HG02623 (cell line): ENCODE data around the gene BMERB1.
"Not testable (repeated sequence)": the region's sequence is repeated elsewhere in the genome, so short reads cannot be mapped to it uniquely, and the experiment has no call there.

Experiments
- ATAC-seq: cut with Tn5 transposase; IDR thresholded peaks from one replicate; pipeline ENCODE4 v1.9.1; 2021; ENCODE audit warnings: moderate library complexity; ENCODE audit not compliant: unreplicated experiment

BMERB1 gene

DNA sequence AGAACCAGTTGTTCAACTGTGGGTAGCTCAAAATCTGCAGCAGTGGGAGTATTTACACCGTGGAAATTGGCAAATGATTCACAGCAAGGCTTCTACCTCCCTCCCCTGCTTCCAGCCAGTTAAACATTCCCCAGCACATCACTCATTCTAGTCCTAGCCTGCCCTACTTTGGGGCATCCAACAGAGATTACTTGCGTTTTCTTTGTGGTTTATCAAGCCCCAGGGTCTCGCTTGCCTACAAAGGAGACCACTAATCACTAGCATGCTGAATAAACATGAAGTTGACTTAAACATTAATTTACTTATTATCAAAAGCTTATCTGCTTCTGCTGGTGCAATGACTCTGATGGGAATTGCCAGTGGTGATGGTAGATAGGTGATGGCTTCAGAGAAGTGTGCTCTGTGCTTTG lies 114.1 kb downstream of the BMERB1 start:
- no peak for ATAC-seq

DNA sequence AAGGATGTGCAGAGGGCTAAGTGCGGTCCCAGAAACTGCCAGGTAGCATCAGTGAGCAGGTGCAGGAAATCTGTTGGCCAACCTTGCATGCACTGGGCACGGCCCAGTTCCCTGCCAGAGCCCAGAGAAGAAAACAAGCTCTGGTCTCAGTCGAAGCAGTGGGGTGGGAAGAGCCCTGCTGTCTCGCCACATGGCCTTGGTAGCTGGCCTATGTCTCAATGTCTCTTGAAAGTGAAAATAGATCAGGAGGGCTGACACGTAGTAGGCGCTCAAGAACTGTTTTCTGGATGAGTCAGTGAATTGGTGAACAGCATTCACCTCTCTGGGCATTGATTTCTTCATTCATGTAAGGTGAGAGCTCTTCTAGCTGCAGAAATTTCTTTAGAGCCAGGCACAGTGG lies 118.1 kb downstream of the BMERB1 start:
- no peak for ATAC-seq

- ATAC-seq: no peak
Measured at GRCh38 chr16:15553313-15554088, 119.1 kb downstream of the BMERB1 start.

DNA sequence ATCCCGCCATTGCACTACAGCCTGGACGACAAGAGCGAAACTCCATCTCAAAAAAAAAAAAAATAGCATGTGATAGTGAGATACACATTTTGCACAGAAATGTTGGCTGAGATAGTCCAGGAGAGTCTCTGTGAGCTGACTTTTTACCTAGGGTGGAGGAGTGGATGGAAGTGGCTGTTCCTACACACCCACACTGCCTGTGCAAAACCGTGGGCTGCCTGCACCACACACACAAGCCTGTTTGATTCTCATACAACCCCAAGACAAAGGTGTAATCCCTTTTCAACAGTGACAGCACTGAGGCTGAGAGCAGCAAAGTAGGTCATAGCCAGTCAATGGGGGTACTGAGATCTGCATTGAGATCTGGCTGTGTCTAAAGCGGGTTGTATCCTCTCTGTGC lies 121.7 kb downstream of the BMERB1 start:
- no peak for ATAC-seq

DNA sequence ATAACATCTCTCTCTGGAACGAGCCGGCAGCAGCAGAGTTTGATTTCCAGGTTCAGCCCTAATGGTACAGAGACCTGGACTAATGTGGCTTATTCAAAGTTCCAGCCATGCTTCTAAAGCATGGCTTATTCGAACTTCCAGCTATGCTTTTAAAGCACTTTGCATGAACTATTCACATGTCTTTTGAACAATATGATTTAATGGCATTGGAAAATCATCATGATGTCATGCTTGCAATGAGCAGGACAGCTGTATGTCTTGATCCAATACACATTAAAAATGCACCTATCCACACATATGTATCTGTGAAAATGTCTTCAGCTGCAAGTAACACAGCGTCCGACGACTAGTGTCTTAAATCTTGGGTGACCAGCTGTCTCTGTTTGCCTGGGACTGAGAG lies 122.9 kb downstream of the BMERB1 start:
- ATAC-seq: no peak

DNA sequence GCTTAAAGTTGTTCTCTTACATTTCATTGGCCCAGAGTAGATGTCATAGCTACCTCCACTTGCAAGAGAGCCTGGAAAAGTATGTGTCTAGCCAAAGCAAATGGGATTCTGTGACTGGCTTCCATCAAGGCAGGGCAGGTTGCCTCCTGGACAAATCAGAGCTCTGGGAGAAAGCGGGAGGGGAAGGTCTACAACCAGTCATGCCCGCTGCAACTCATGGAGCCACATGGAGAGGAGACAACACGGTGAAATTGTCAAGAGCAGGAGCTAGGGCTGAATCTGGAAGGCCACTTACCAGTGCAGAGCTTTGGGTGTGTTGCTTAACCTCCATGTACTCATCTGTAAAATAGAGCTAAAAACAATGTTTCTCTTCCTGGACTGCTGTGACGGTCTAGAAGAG lies 124.8 kb downstream of the BMERB1 start:
- ATAC-seq: no peak

- no peak for ATAC-seq
Measured at GRCh38 chr16:15564604-15565339, 130.4 kb downstream of the BMERB1 start.

DNA sequence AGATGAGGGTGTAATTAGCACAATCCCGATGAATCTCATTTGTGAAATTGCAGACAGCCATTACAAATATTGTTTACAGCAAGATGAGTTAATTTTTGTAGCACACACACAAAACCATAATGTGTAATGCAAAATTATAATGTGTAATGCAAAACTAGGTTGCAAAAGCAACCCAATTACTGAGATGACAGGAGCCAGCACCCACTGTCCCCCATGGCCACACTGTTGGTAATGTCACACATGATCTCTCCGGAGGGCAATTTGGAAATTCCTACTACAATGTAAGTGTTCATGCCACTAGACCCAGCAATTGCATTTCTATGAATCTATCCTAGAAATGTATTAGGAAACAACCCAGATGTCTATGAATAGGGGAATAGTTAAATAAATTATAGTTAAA lies 131.7 kb downstream of the BMERB1 start:
- no peak for ATAC-seq

- ATAC-seq: no peak
Measured at GRCh38 chr16:15567823-15568222, 133.4 kb downstream of the BMERB1 start.

DNA sequence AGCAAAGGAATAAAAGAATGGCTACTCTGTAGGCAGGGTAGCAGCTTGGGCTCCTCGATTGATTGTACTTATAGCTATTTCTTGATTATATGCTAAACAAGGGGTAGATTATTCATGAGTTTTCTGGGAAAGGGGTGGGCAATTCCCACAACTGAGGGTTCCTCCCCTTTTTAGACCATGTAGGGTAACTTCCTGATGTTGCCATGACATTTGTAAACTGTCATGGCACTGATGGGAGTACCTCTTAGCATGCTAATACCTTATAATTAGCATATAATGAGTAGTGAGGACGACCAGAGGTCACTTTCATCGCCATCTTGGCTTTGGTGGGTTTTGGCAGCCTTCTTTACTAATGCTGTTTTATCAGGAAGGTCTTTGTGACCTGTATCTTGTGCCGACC lies 136.3 kb downstream of the BMERB1 start:
- ATAC-seq: not testable (repeated sequence)

- ATAC-seq: no peak
Measured at GRCh38 chr16:15571557-15571956, 137.2 kb downstream of the BMERB1 start.

DNA sequence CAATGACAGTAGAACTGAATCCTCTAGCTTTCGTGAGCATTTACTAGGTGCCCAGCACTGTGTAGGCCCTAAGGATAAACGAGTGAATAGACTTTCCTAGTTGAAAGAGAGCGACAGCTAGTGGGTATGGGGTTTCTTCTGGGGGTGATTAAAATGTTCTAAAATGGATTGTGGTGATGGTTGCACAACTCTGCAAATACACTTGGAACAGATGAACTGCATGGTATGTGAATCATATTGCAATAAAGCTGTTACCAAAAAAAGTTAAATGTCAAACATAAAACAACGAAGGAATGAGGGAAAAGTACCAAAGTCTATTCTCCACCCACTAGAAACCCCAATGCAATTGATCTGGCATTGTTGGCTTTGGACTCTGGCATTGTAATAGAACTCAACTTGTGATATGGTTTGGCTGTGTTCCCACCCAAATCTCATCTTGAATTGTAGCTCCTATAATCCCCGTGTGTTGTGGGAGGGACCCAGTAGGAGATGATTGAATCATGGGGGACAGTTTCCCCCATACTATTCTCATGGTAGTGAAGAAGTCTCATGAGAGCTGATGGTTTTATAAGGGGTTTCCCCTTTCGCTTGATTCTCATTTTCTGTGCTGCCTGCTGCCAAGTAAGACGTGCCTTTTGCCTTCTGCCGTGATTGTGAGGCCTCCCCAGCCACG lies 138.1 kb downstream of the BMERB1 start:
- no peak for ATAC-seq

DNA sequence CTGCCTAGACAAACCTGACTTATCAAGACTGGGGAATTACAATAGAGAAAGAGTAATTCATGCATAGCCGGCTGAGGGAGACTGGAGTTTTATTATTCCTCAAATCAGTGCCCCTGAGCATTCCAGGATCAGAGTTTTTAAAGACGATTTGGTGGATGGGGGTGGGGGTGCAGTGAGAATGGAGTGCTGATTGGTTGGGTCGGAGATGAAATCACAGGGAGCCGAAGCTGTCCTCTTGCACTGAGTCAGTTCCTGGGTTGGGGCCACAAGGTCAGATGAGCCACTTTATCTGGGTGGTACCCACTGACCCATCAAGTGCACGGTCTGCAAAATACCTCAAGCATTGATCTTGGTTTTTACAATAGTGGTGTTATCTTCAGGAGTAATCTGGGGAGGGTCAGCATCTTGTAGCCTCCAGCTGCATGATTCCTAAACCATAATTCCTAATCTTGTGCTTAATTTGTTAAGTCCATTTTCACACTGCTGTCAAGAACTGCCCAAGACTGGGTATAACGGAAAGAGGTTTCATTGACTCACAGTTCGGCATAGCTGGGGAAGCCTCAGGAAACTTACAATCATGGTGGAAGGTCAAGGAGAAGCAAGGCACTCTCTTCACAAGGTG lies 139.0 kb downstream of the BMERB1 start:
- no peak for ATAC-seq

DNA sequence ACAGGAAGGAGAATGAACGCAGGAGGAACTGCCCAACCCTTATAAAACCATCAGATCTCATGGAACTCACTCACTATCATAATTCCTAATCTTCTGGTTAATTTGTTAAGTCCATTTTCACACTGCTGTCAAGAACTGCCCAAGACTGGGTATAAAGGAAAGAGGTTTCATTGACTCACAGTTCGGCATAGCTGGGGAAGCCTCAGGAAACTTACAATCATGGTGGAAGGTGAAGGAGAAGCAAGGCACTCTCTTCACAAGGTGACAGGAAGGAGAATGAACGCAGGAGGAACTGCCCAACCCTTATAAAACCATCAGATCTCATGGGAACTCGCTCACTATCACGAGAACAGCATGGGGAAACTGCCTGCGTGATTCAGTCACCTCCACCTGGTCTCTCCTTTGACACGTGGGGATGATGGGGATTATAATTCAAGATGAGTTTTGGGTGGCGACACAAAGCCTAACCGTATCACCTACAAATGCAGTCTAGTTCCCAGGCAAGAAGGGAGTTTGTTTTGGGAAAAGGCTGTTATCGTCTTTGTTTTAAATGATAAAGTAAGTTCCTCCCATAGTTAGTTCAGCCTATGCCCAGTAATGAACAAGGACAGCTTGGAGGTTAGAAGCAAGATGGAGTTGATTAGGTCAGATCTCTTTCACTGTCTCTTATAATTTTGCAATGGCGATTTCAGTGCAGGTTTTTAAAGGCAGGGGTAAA lies 139.7 kb downstream of the BMERB1 start:
- not testable (repeated sequence) for ATAC-seq

DNA sequence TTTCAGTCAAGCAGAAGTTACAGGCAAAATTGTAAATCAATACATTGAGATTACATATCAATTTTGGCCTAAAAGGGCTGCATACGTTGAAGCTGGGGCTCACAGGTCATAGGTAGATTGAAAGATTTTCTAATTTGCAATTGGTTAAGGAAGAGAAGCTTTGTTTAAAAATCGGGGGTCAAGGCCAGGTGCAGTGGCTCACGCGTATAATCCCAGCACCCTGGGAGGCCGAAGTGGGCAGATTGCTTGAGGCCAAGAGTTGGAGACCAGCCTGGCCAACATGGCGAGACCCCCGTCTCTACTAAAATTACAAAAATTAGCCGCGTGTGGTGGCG lies 140.2 kb downstream of the BMERB1 start:
- no peak for ATAC-seq

DNA sequence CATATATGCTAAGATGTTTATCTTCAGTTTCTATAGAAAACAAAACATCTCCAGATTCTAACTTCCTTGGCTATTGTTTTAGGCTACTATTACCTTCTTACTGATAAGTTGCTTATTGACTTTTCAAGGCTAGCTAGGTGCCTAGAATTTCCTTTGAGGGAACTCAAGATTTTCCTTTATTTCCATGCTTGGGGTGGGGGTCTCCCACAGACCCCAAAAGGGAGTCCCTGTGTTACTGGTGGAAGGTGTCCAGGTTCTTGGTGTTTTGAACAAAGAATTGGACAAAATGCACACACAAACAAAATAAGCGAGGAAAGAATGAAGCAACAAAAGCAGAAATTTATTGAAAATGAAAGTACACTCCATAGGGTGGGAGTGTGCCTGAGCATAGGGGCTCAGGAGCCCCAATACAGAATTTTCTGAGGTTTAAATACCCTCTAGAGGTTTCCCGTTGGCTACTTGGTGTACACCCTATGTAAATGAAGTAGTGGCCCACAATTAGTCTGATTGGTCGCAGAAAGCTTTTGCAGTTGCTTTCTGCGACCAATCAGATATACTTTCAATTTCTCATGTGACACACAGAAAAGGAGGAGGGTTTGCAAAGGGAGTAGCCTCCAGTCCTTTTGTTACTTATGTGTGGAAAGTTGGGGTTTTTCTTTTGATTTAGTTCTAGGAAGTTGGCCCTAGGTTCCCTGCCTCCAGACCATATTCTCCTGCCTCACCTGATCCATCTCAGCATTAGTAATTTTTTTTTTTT lies 141.1 kb downstream of the BMERB1 start:
- no peak for ATAC-seq

DNA sequence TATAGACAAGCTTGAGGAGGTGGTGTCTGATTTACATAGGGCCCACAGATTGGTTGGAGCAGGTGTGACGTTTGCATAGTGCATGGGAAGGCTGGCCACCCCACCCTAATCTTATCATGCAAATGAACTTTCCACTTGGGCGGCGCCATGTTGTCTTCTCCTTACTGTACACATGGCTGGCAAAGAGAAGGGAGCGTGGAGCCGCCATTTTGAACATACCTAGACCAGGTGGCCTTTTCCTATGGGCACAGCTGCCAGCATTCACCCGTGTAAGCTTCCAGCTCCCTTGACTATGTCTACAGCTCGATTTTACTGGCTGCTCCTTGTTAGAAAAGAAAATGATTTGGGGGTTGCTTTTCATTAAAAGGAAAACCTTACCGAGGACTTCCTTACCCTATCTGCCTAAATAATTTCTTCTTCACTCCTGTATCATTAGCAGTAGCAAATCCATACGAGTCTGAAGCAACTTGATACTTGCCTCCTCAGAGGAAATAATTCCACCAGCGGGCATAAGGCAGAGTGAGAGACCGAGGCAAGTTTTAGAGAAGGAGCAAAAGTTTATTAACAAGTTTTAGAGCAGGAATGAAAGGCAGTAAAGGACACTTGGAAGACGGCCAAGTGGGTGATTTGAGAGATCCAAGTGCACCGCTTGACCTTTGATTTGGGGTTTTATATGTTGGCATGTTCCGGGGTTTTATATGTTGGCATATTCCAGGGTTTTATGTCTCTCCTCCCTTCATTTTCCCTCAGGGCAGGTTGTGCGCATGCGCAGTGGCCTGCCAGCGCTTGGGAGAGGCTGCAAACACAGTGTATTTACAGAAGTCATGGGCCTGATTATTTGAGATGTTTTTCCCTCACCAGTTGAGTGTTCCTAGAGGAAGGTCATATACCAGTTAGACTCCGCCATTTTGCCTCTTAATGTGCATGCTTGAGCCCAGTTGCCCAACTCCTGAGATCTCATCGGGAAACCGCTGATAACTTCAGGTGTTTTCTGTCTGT lies 142.9 kb downstream of the BMERB1 start:
- ATAC-seq: no peak

DNA sequence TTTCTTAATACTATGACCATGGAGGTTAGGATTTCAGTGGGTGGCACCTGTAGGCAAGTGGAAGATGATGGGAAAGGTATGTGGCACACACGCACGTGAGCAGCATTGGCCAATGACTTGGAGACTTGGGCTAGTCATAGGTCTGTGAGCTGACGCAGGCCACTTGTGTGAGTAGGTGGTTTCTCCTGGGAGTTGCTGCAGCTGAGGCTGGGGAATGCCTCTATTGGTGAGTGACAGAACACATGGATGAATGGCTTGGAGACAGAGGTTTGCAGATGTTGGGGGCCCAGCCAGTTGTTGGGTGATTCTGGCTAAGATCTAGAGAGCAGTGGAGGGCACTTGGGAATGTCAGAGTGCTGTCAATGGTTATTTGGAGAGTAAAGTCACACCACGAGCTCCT lies 144.4 kb downstream of the BMERB1 start:
- ATAC-seq: no peak
